HepG2 (cell line): Measurements from ENCODE around the gene PRKCZ. TPM values are rescaled to one million over a fixed set of nuclear protein-coding genes. Genes with fewer than 3 reads are reported as not detected.

ENCODE experiments used
- AGO1 ChIP-seq: fragments of 200-400 bp; formaldehyde crosslinking; IDR thresholded peaks from 2 replicates; pipeline ENCODE4 v1.6.1; 2017; ENCODE audit warnings: mild to moderate bottlenecking, low read depth, low read length, moderate library complexity; ENCODE audit not compliant: poor library complexity, severe bottlenecking
- AHR ChIP-seq: IDR thresholded peaks from 2 replicates; pipeline ENCODE4 v1.6.1; 2018; ENCODE audit warnings: missing genetic modification reagents, missing compliant biosample characterization
- ERF ChIP-seq: IDR thresholded peaks from 2 replicates; pipeline ENCODE4 v1.6.1; 2018; ENCODE audit warnings: missing biosample characterization, missing genetic modification reagents
- ETV5 ChIP-seq: IDR thresholded peaks from 2 replicates; pipeline ENCODE4 v1.6.1; 2018; ENCODE audit warnings: missing biosample characterization, missing genetic modification reagents, inconsistent platforms, borderline replicate concordance
- GZF1 ChIP-seq: sonication (generic); formaldehyde crosslinking; IDR thresholded peaks from 2 replicates; pipeline ENCODE4 v1.5.1; 2020; ENCODE audit warnings: mild to moderate bottlenecking, missing genetic modification reagents
- HMG20B ChIP-seq: conservative IDR thresholded peaks from 2 replicates; pipeline ENCODE4 v1.6.1; 2016; ENCODE audit warnings: missing genetic modification reagents, missing compliant biosample characterization
- JARID2 ChIP-seq: sonication (generic); formaldehyde crosslinking; IDR thresholded peaks from 2 replicates; pipeline ENCODE4 v1.8.1; 2023; ENCODE audit warnings: missing genetic modification reagents, inconsistent platforms; ENCODE audit not compliant: insufficient replicate concordance
- MBD4 ChIP-seq: IDR thresholded peaks from 2 replicates; pipeline ENCODE4 v1.6.1; 2012; ENCODE audit warnings: low read length, inconsistent platforms, borderline replicate concordance
- RAD21 ChIP-seq: fragments of 450-650 bp; formaldehyde crosslinking; IDR thresholded peaks from 2 replicates; pipeline ENCODE4 v1.5.0; 2020; ENCODE audit warnings: mild to moderate bottlenecking
- RBAK ChIP-seq: sonication (generic); formaldehyde crosslinking; IDR thresholded peaks from 2 replicates; pipeline ENCODE4 v1.5.1; 2020; ENCODE audit warnings: mild to moderate bottlenecking, missing genetic modification reagents
- SIX4 ChIP-seq: sonication (generic); formaldehyde crosslinking; IDR thresholded peaks from 2 replicates; pipeline ENCODE4 v1.4.0; 2020; ENCODE audit warnings: missing genetic modification reagents
- SKI ChIP-seq: fragments of 450-650 bp; IDR thresholded peaks from one replicate; pipeline ENCODE4 v1.6.1; 2018; ENCODE audit warnings: mild to moderate bottlenecking; ENCODE audit not compliant: partially characterized antibody
- STAT6 ChIP-seq: sonication (generic); formaldehyde crosslinking; IDR thresholded peaks from 2 replicates; pipeline ENCODE4 v1.4.0; 2020; ENCODE audit warnings: missing genetic modification reagents, mild to moderate bottlenecking, borderline replicate concordance
- ZBED4 ChIP-seq: sonication (generic); formaldehyde crosslinking; IDR thresholded peaks from 2 replicates; pipeline ENCODE4 v1.4.0; 2020; ENCODE audit warnings: missing genetic modification reagents, borderline replicate concordance
- ZEB1 ChIP-seq: IDR thresholded peaks from 2 replicates; pipeline ENCODE4 v1.6.1; 2012; ENCODE audit warnings: mild to moderate bottlenecking, low read depth, inconsistent platforms; ENCODE audit not compliant: insufficient replicate concordance
- ZMYM2 ChIP-seq: sonication (generic); formaldehyde crosslinking; IDR thresholded peaks from 2 replicates; pipeline ENCODE4 v1.8.0; 2022; ENCODE audit warnings: mild to moderate bottlenecking, missing genetic modification reagents
- ZNF12 ChIP-seq: sonication (generic); formaldehyde crosslinking; IDR thresholded peaks from 2 replicates; pipeline ENCODE4 v1.5.0; 2020; ENCODE audit warnings: missing genetic modification reagents
- ZNF30 ChIP-seq: sonication (generic); formaldehyde crosslinking; IDR thresholded peaks from 2 replicates; pipeline ENCODE4 v1.5.0; 2020; ENCODE audit warnings: mild to moderate bottlenecking, missing genetic modification reagents
- ZNF562 ChIP-seq: sonication (generic); formaldehyde crosslinking; IDR thresholded peaks from 2 replicates; pipeline ENCODE4 v1.8.0; 2022; ENCODE audit warnings: missing genetic modification reagents, borderline replicate concordance
- ZNF883 ChIP-seq: sonication (generic); formaldehyde crosslinking; IDR thresholded peaks from 2 replicates; pipeline ENCODE4 v1.5.1; 2020; ENCODE audit warnings: mild to moderate bottlenecking, missing genetic modification reagents; ENCODE audit errors: not compliant biosample characterization
- polyA plus RNA-seq, 8 experiments: library from polyadenylated mRNA; depleted of rRNA in 3 of 8; stranded (reverse) in 7 of 8; unstranded in 1 of 8; fragments of >200 nt; fragmentation: Illumina TruSeq in 4 of 8; extraction: Trizol in 4 of 8; gene quantifications; 2 replicates each; pipeline versions ENCODE4 v1.2.1 to v1.2.3, GENCODE V29; 2011 to 2016; ENCODE audit warnings: low read depth in 4 of 8, missing spikeins in 1 of 8, mixed read lengths in 1 of 8; ENCODE audit not compliant: insufficient read depth in 1 of 8
- total RNA-seq, 5 experiments: library from RNA; depleted of rRNA; stranded (reverse); fragments of >200 nt; fragmentation: Illumina TruSeq; extraction: Trizol; gene quantifications; 2 replicates each; pipeline ENCODE4 v1.2.3, GENCODE V29; 2016; ENCODE audit warnings: low read depth in 1 of 5
- TF ChIP-seq, protein P1 (sequence below): sonication (generic); formaldehyde crosslinking; IDR thresholded peaks from 2 replicates; pipeline ENCODE4 v1.4.0; 2020; ENCODE audit warnings: missing genetic modification reagents
- TF ChIP-seq, protein P2 (sequence below): sonication (generic); formaldehyde crosslinking; IDR thresholded peaks from 2 replicates; pipeline ENCODE4 v1.4.0; 2020; ENCODE audit warnings: missing genetic modification reagents

The PRKCZ gene
- total and polyA plus RNA-seq, 2 of the 13 experiments (the other 11 are each of a cell fraction or from before 2014, with no cell fraction given) = 34.7 to 85.2 TPM

DNA sequence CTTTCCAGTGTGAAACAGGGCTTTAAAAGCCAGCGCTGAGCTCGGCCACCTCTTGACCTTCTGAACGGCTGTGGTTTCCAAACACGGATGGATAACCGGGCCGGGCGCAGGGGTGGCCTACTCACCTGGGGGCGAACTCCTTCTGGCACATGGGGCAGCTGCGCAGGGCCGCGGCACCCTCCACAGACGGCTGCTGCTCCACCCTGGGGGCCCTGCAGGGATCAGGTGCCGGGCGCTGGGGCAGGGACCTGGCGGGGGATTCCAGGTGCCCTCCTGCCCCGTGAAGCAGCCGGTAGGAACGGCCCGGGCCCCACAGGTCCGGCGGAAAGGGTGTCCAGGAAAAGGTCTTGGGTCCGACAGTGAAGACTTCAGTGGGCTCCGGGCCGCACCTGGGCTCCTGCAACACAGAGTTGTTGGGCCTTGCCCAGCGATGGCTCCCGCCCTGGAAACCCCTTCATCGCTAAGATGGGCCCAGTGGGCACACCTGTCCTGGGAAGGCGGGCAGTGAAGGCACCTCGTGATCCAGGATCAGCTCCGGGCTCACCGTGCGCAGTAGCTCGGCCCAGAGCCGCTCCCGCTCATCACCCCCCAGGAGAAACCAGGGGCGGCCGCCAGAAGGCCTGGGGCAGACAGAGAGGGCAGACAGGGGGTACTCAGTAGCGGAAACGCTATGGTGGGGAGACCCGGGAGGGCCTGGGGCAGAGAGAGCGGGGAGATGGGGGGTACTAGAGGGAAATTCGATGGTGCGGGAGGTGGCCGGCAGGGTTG is 143.5 kb downstream of the PRKCZ start (continued):
- no peak for TF ChIP-seq SIX4
- TF ChIP-seq, protein P1, sequence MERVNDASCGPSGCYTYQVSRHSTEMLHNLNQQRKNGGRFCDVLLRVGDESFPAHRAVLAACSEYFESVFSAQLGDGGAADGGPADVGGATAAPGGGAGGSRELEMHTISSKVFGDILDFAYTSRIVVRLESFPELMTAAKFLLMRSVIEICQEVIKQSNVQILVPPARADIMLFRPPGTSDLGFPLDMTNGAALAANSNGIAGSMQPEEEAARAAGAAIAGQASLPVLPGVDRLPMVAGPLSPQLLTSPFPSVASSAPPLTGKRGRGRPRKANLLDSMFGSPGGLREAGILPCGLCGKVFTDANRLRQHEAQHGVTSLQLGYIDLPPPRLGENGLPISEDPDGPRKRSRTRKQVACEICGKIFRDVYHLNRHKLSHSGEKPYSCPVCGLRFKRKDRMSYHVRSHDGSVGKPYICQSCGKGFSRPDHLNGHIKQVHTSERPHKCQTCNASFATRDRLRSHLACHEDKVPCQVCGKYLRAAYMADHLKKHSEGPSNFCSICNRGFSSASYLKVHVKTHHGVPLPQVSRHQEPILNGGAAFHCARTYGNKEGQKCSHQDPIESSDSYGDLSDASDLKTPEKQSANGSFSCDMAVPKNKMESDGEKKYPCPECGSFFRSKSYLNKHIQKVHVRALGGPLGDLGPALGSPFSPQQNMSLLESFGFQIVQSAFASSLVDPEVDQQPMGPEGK = 0 out of 2 replicates have a peak, but pooled peaks have one; percentile 27
- TF ChIP-seq GZF1 (CRISPR knock-in tag) = no peak
- no peak for TF ChIP-seq ZNF12
- no peak for TF ChIP-seq MBD4
- TF ChIP-seq, protein P2, sequence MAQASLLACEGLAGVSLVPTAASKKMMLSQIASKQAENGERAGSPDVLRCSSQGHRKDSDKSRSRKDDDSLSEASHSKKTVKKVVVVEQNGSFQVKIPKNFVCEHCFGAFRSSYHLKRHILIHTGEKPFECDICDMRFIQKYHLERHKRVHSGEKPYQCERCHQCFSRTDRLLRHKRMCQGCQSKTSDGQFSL = no peak
- no peak for TF ChIP-seq ZNF562
- no peak for TF ChIP-seq SKI
- TF ChIP-seq ZEB1 = no peak
- no peak for TF ChIP-seq AHR (CRISPR knock-in tag)
- no peak for TF ChIP-seq JARID2 (CRISPR knock-in tag)
- peak; percentile 62 for TF ChIP-seq ZNF883 (CRISPR knock-in tag)
- TF ChIP-seq ZNF30 = no peak
- no peak for TF ChIP-seq ZBED4 (CRISPR knock-in tag)
- TF ChIP-seq AGO1 = peak; percentile 58
- TF ChIP-seq STAT6 (CRISPR knock-in tag) = no peak
- TF ChIP-seq ZMYM2 (CRISPR knock-in tag) = no peak
- no peak for TF ChIP-seq HMG20B
- no peak for TF ChIP-seq RAD21
- no peak for TF ChIP-seq RBAK (CRISPR knock-in tag)
- TF ChIP-seq ETV5 (CRISPR knock-in tag) = no peak
- TF ChIP-seq ERF = no peak
